Measurements from ENCODE around the gene SMOC2.

Gene SMOC2

GRCh38 chr6:168448243-168448855 is 7.4 kb downstream of the SMOC2 start:
- DNase-seq = no peak

GRCh38 chr6:168450917-168451316 is 9.9 kb downstream of the SMOC2 start:
- no peak for DNase-seq

GRCh38 chr6:168451805-168452517 is 11.0 kb downstream of the SMOC2 start:
- no peak for DNase-seq

GRCh38 chr6:168452685-168453377 is 11.8 kb downstream of the SMOC2 start:
- no peak for DNase-seq

- no peak for DNase-seq
These were observed 15.0 kb downstream of the SMOC2 start for GRCh38 chr6:168455847-168456530.

GRCh38 chr6:168456907-168457652 is 16.1 kb downstream of the SMOC2 start:
- no peak for DNase-seq

- no peak for DNase-seq
These were observed 16.6 kb downstream of the SMOC2 start for GRCh38 chr6:168457653-168457934.

- DNase-seq = no peak
These were observed 17.1 kb downstream of the SMOC2 start for GRCh38 chr6:168458101-168458500.

GRCh38 chr6:168459572-168459971 is 18.6 kb downstream of the SMOC2 start:
- DNase-seq = no peak

- DNase-seq = no peak
These were observed 21.4 kb downstream of the SMOC2 start for GRCh38 chr6:168462289-168462853.

GRCh38 chr6:168464546-168464945 is 23.6 kb downstream of the SMOC2 start:
- DNase-seq = no peak

GRCh38 chr6:168468045-168468444 is 27.1 kb downstream of the SMOC2 start:
- no peak for DNase-seq

- DNase-seq = no peak
These were observed 28.5 kb downstream of the SMOC2 start for GRCh38 chr6:168469521-168469920.

- no peak for DNase-seq
These were observed 28.9 kb downstream of the SMOC2 start for GRCh38 chr6:168469926-168470325.

GRCh38 chr6:168472363-168472762 is 31.4 kb downstream of the SMOC2 start:
- DNase-seq = no peak

GRCh38 chr6:168473197-168473596 is 32.2 kb downstream of the SMOC2 start:
- no peak for DNase-seq

GRCh38 chr6:168475188-168476013 is 34.4 kb downstream of the SMOC2 start:
- no peak for DNase-seq

GRCh38 chr6:168479421-168479820 is 38.4 kb downstream of the SMOC2 start:
- no peak for DNase-seq

- DNase-seq = no peak
These were observed 39.5 kb downstream of the SMOC2 start for GRCh38 chr6:168480481-168480880.

GRCh38 chr6:168485818-168486217 is 44.8 kb downstream of the SMOC2 start:
- no peak for DNase-seq

- no peak for DNase-seq
These were observed 49.8 kb downstream of the SMOC2 start for GRCh38 chr6:168490757-168491156.

GRCh38 chr6:168493976-168494375 is 53.0 kb downstream of the SMOC2 start:
- no peak for DNase-seq
